HG03575 (cell line): ENCODE results near the gene CREB3L4.
"Not testable (repeated sequence)": the region's sequence is repeated elsewhere in the genome, so short reads cannot be mapped to it uniquely, and the experiment has no call there.

Experiments
- ATAC-seq: cut with Tn5 transposase; IDR thresholded peaks from one replicate; pipeline ENCODE4 v1.9.1; 2021; ENCODE audit not compliant: unreplicated experiment, insufficient number of reproducible peaks, low FRiP score; ENCODE audit errors: extremely low read depth

The CREB3L4 gene

DNA sequence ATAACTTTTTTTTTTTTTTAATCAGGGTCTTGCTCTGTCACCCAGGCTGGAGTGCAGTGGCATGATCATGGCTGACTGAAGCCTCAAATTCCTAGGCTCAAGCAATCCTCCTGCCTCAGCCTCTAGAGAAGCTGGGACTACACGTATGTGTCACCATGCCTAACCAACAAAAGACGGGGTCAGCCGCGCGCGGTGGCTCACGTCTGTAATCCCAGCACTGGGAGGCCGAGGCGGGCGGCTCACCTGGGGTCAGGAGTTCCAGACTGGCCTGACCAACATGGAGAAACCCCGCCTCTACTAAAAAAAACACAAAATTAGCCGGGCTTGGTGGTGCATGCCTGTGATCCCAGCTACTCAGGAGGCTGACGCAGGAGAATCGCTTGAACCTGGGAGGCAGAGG, 44.8 kb downstream of the CREB3L4 start:
- ATAC-seq, result not testable (repeated sequence)

DNA sequence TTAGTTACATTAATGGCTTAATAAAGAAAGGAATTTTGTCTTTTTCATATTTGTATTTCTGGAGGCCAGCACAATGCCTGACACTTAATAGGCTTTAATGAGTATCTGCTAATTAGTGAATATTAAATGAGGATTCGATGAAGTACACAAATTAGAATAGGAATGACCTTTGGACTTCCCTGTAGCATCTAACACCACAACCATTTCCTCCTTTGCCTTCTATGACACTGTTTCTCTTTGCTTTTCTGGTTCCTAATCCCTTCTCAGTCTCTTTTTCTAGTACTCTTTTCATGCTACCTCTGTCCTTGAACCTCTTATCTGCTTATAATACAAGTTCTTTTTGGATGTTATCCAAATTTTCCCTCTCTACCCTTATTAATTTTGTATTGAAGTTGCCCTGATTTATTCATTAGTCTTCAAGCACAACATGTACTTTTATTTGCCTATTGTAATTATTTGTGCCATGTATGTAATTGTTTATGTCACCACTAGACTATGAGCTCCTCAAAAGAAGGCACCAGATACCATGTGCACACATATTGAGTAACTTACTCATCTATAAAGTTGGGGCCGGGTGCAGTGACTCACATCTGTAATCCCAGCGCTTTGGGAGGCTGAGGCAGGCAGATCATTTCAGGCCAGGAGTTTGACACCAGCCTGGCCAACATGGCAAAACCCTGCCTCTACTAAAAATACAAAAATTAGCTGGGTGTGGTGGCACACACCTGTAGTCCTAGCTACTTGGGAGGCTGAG, 46.6 kb downstream of the CREB3L4 start:
- ATAC-seq, result no peak

DNA sequence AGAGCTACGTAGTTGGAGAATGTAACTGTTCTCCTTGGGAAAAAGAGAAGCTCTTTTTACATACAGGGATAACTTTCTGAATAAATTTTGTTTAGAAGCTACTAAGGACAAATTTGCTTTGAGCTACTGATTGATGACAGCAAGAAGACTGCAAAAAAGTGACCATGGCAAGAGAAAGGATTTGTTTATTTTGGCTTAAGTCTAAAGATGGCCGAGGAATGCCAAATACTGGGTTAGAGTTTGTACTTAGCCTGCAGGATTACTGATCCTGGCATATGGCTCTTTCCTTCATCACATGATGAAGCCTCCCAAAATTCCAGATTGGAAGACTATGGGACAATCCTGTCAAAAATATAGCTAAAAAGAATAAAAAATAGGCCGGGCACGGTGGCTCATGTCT, 51.6 kb downstream of the CREB3L4 start:
- ATAC-seq, result no peak

DNA sequence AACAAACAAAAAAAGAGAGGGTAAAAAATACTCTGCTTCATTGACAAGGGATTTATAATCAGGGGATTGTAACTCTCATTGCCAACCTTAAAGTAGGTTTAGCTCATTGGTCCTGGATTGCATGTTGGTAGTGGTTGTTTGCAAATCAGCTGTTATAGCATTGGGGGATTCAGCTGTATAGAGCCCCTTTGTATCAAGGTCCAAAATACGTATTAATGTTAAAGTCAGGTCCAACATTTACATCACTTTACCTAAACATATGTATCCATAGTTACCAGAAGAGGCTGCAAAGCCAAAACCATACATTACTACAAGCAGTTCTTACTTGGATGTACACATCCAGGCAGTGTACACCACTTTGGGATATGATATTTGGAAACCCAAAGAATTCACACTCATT, 52.2 kb downstream of the CREB3L4 start:
- ATAC-seq, result no peak
